Measurements from ENCODE around the gene KRT24. TPM values are rescaled to one million over a fixed set of nuclear protein-coding genes. Genes with fewer than 3 reads are reported as not detected.

Gene KRT24
- polyA plus RNA-seq, 1 donor from 2014 or later: 0.83 TPM

GRCh38 chr17:40702271-40702670 lies 1.3 kb downstream of the KRT24 start:
- H3K4me3 ChIP-seq (ENCODE audit: low read length): no peak overlapping the region
- H3K36me3 ChIP-seq (ENCODE audit: insufficient read depth, low read length): no peaks in the 10 kb centered on the region
- no peaks in the 10 kb centered on the region for H3K9me2 ChIP-seq (ENCODE audit: insufficient read depth, low read length)
- no peaks in the 10 kb centered on the region for H3F3A ChIP-seq (ENCODE audit: insufficient read depth, low read length, poor library complexity, severe bottlenecking)
- H3K79me2 ChIP-seq (replicated peaks; ENCODE audit: insufficient read depth, low read length): no peaks in the 10 kb centered on the region
- H3K4me2 ChIP-seq (ENCODE audit: low read length): no peak overlapping the region
- TF ChIP-seq REST (IDR thresholded peaks at IDR 0.05; ENCODE audit: borderline replicate concordance) (no peak), POLR2AphosphoS5 (IDR thresholded peaks at IDR 0.05) (no peak), RAD21 (conservative IDR thresholded peaks at IDR 0.05) (no peak), TAF1 (IDR thresholded peaks at IDR 0.05; ENCODE audit: low read depth) (no peak), EZH2 (IDR thresholded peaks at IDR 0.05; ENCODE audit: borderline replicate concordance, insufficient read depth, low read length, poor library complexity, severe bottlenecking) (no peak), EP300 (conservative IDR thresholded peaks at IDR 0.05; ENCODE audit: poor library complexity, severe bottlenecking) (no peak), MXI1 (conservative IDR thresholded peaks at IDR 0.05; ENCODE audit: poor library complexity, severe bottlenecking) (no peak), SMC3 (conservative IDR thresholded peaks at IDR 0.05; ENCODE audit: poor library complexity) (no peak), CTCF (IDR thresholded peaks at IDR 0.05; ENCODE audit: poor library complexity, severe bottlenecking) (no peak)
- H3K27ac ChIP-seq (ENCODE audit: low read length): no peak overlapping the region
- no peaks in the 10 kb centered on the region for H3K9me3 ChIP-seq (ENCODE audit: low read length)
- H3K9ac ChIP-seq (ENCODE audit: low read length): no peak overlapping the region
- no peak overlapping the region for H2AFZ ChIP-seq (ENCODE audit: low read depth, low read length)
- H3K27me3 ChIP-seq (ENCODE audit: insufficient read depth, low read depth, low read length): no peaks in the 10 kb centered on the region
- no peaks in the 10 kb centered on the region for H4K20me1 ChIP-seq (ENCODE audit: insufficient read depth)

GRCh38 chr17:40699853-40700252 lies 3.7 kb downstream of the KRT24 start:
- H3K4me3 ChIP-seq (ENCODE audit: low read length): peak overlapping the region; percentile 41
- no peaks in the 10 kb centered on the region for H3K9me2 ChIP-seq (ENCODE audit: insufficient read depth, low read length)
- H3K9me3 ChIP-seq (ENCODE audit: low read length): no peaks in the 10 kb centered on the region
- no peaks in the 10 kb centered on the region for H3K27me3 ChIP-seq (ENCODE audit: insufficient read depth, low read depth, low read length)
- H4K20me1 ChIP-seq (ENCODE audit: insufficient read depth): no peaks in the 10 kb centered on the region
- TF ChIP-seq SMC3 (conservative IDR thresholded peaks at IDR 0.05; ENCODE audit: poor library complexity) (no peak), REST (IDR thresholded peaks at IDR 0.05; ENCODE audit: borderline replicate concordance) (no peak), EP300 (conservative IDR thresholded peaks at IDR 0.05; ENCODE audit: poor library complexity, severe bottlenecking) (no peak), EZH2 (IDR thresholded peaks at IDR 0.05; ENCODE audit: borderline replicate concordance, insufficient read depth, low read length, poor library complexity, severe bottlenecking) (no peak), TAF1 (IDR thresholded peaks at IDR 0.05; ENCODE audit: low read depth) (no peak), CTCF (IDR thresholded peaks at IDR 0.05; ENCODE audit: poor library complexity, severe bottlenecking) (no peak), RAD21 (conservative IDR thresholded peaks at IDR 0.05) (no peak), POLR2AphosphoS5 (IDR thresholded peaks at IDR 0.05) (no peak)
- no peaks in the 10 kb centered on the region for H3K79me2 ChIP-seq (replicated peaks; ENCODE audit: insufficient read depth, low read length)
- H3K36me3 ChIP-seq (ENCODE audit: insufficient read depth, low read length): no peaks in the 10 kb centered on the region
- peak overlapping the region; percentile 51 for H3K4me2 ChIP-seq (ENCODE audit: low read length)
- H2AFZ ChIP-seq (ENCODE audit: low read depth, low read length): no peak overlapping the region
- H3K9ac ChIP-seq (ENCODE audit: low read length): peak overlapping the region; percentile 13
- H3F3A ChIP-seq (ENCODE audit: insufficient read depth, low read length, poor library complexity, severe bottlenecking): no peaks in the 10 kb centered on the region
- peak overlapping the region; percentile 57 for H3K27ac ChIP-seq (ENCODE audit: low read length)
